ENCODE data around the gene HDHD5.

Gene HDHD5

GRCh38 chr22:17132112-17132511 is 27.0 kb downstream of the HDHD5 start:
- no peak for DNase-seq (ENCODE audit: low spot score)
- no peak for TF ChIP-seq CTCF (IDR thresholded peaks at IDR 0.05; ENCODE audit: extremely low read depth, missing control alignments)

GRCh38 chr22:17131686-17132085 is 27.4 kb downstream of the HDHD5 start:
- no peak for DNase-seq (ENCODE audit: low spot score)
- no peak for TF ChIP-seq CTCF (IDR thresholded peaks at IDR 0.05; ENCODE audit: extremely low read depth, missing control alignments)

- DNase-seq (ENCODE audit: low spot score) = no peak
- TF ChIP-seq CTCF (IDR thresholded peaks at IDR 0.05; ENCODE audit: extremely low read depth, missing control alignments) = no peak
Measured at GRCh38 chr22:17130199-17130598, 28.9 kb downstream of the HDHD5 start.

DNA sequence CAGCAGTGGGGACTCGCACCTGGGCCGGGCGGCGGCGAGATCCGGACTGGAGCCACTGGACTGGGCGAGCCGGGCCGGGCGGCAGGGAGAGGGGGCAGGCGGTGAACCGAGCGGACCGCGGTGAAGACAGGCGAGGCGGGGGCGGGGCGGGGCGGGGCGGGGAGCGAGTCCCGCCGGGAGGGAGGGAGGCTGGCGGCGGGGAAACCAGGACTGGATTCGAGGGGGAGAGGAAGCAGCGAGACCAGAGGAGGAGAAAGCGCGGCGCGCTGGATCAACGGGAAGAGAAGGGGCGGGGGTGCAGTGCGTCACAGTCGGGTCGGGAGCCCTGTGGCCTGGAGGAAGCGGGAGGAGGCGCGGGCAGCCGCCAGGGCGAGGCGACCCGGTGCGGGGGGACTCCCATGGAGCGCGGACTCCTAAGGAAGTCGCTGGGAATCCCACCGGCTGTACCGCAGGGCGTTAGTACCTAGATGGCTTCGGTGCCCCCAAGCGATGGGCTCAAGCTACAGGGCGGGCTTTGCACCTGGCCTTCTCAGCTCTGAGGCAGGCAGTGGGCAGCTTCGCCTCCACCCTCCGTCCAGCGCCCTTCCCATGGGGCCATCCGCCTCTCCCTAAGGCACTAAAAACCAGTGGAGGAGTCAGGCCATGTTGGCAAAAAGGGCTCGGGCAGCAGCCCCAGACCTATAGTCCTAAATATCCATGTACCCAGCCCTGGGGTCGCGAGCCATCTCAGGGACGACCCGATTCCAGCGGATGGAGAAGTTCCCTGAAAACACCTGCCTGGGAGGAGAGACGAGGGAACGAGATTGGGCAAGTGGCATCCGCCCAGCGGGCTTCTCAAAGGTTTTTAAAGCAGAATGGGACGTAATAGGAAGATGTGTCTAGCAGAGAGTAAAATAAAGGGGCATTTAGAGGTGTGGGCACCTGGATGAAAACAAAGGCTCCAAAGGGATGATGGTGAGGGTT is 37.6 kb downstream of the HDHD5 start, which contains the start of gene TMEM121B:
Gene TMEM121B, minus strand, starts transcription at position 128 of the 963 bp plus-strand sequence. CDS start 233 bp downstream, outside the sequence.
- TF ChIP-seq CTCF (IDR thresholded peaks at IDR 0.05; ENCODE audit: extremely low read depth, missing control alignments) = no peak
- DNase-seq (ENCODE audit: low spot score) = no peak

GRCh38 chr22:17120711-17121232 is 38.3 kb downstream of the HDHD5 start:
- DNase-seq (ENCODE audit: low spot score) = peak; percentile 58
- no peak for TF ChIP-seq CTCF (IDR thresholded peaks at IDR 0.05; ENCODE audit: extremely low read depth, missing control alignments)

DNA sequence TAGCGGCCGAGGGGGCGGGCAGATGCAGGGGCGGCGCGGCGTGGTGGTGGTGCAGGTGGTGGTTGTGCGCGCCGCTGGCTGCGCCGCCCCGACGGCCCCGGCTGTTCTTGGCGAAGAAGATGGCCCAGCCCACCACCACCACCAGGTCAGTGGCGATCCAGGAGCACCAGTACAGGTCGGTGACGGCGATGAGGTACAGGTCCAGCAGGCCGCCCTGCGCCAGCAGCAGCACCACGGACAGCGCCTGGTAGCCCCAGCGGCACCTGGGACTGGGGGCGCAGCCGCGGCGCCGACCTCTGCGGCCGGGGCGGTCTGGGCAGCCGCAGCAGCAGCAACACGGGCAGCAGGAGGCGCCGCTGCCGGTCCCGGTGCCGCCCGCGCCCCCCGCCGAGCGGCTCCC is 38.8 kb downstream of the HDHD5 start:
- DNase-seq (ENCODE audit: low spot score) = peak; percentile 86
- no peak for TF ChIP-seq CTCF (IDR thresholded peaks at IDR 0.05; ENCODE audit: extremely low read depth, missing control alignments)
